HUES64 (cell line): ENCODE results near the gene APBB3. TPM values are rescaled to one million over a fixed set of nuclear protein-coding genes. Genes with fewer than 3 reads are reported as not detected.
A peak's percentile ranks its signal among the peaks of the same experiment; 100 is the strongest.
"Not testable (repeated sequence)": the region's sequence is repeated elsewhere in the genome, so short reads cannot be mapped to it uniquely, and the experiment has no call there.

Experiments used
- H3K27ac ChIP-seq: 2 replicates; pipeline ENCODE4 v1.7.0; 2013; ENCODE audit warnings: low read depth, low read length, inconsistent platforms
- H3K27me3 ChIP-seq: 2 replicates; pipeline ENCODE4 v1.6.1; 2013; ENCODE audit warnings: mild to moderate bottlenecking, low read length; ENCODE audit not compliant: insufficient read depth
- H3K36me3 ChIP-seq: 2 replicates; pipeline ENCODE4 v1.6.1; 2013; ENCODE audit warnings: mild to moderate bottlenecking, low read length; ENCODE audit not compliant: insufficient read depth
- H3K4me1 ChIP-seq: 2 replicates; pipeline ENCODE4 v1.6.1; 2013; ENCODE audit warnings: mild to moderate bottlenecking, low read length, moderate library complexity; ENCODE audit not compliant: insufficient read depth
- H3K4me3 ChIP-seq: 2 replicates; pipeline ENCODE4 v1.5.1; 2013; ENCODE audit warnings: mild to moderate bottlenecking, low read length, moderate library complexity
- H3K9ac ChIP-seq: 2 replicates; pipeline ENCODE4 v1.6.1; 2013; ENCODE audit warnings: mild to moderate bottlenecking, low read depth, low read length
- H3K9me3 ChIP-seq: 2 replicates; pipeline ENCODE4 v1.6.1; 2013; ENCODE audit warnings: low read depth, low read length; ENCODE audit not compliant: insufficient read depth
- WGBS: fragments of 150-250, 120-280 bp; methylation state at CpG from one replicate; pipeline ENCODE4 v1.1.7; 2013; ENCODE audit warnings: missing lambda C conversion rate; 5-methylcytosine and 5-hydroxymethylcytosine counted together
- polyA plus RNA-seq, 2 experiments: library from polyadenylated mRNA; stranded (reverse); fragments of 50-300 nt; gene quantifications; one replicate each; pipeline ENCODE4 v1.2.3, GENCODE V29; 2013

Gene APBB3
- 8.3 TPM for polyA plus RNA-seq (2013, experiment 1 of 2)
- 7.0 TPM for polyA plus RNA-seq (2013, experiment 2 of 2)

GRCh38 chr5:140564196-140565023 is at the start of gene APBB3, which contains the start of gene SLC35A4:
Gene APBB3, minus strand, starts transcription at chr5:140564598. Its CDS starts 353 bp downstream, at chr5:140564245.
Gene SLC35A4, plus strand, starts transcription at chr5:140564828. Its CDS starts 2,342 bp downstream, at chr5:140567170.
- under 1% methylated on average over 74 of the region's 74 CpGs for WGBS
- Histone ChIP-seq H3K36me3 (peaks cover 24% of the 10 kb centered on the region), H3K9me3 (no peaks in the 10 kb centered on the region), H3K27me3 (no peaks in the 10 kb centered on the region), H3K27ac (peak within 1 kb of the TSS; percentile 81), H3K4me1 (peaks cover 5% of the 10 kb centered on the region; the same call in 1 of the 2 replicates), H3K9ac (peak within 1 kb of the TSS; percentile 79), H3K4me3 (peak within 1 kb of the TSS; percentile 93)

- H3K9ac ChIP-seq = no peak overlapping the region
Measured at GRCh38 chr5:140611020-140611521, 46.7 kb upstream of the APBB3 start.

GRCh38 chr5:140609126-140609525 is 44.7 kb upstream of the APBB3 start:
- H3K36me3 ChIP-seq = no peaks in the 10 kb centered on the region
- H3K27me3 ChIP-seq = peaks cover 3% of the 10 kb centered on the region; the same call in 1 of the 2 replicates
- H3K4me3 ChIP-seq = no peak overlapping the region
- no peak overlapping the region for H3K9ac ChIP-seq
- H3K27ac ChIP-seq = no peak overlapping the region
- WGBS = 84% methylated on average over 4 of the region's 4 CpGs
- H3K9me3 ChIP-seq = peaks cover 11% of the 10 kb centered on the region; the same call in 1 of the 2 replicates
- no peaks in the 10 kb centered on the region for H3K4me1 ChIP-seq

More at GRCh38 chr5:140611020-140611521, 46.7 kb upstream of the APBB3 start:
- Histone ChIP-seq H3K4me1 (no peaks in the 10 kb centered on the region), H3K36me3 (no peaks in the 10 kb centered on the region), H3K27ac (no peak overlapping the region; the same call in 1 of the 2 replicates), H3K9me3 (peaks cover 11% of the 10 kb centered on the region; the same call in 1 of the 2 replicates), H3K4me3 (no peak overlapping the region), H3K27me3 (peaks cover 3% of the 10 kb centered on the region; the same call in 1 of the 2 replicates)
- whole genome bisulfite sequencing = 78% methylated on average over 2 of the region's 2 CpGs

GRCh38 chr5:140608722-140609121 is 44.3 kb upstream of the APBB3 start:
- Histone ChIP-seq H3K9ac (no peak overlapping the region), H3K27ac (no peak overlapping the region), H3K27me3 (peaks cover 3% of the 10 kb centered on the region; the same call in 1 of the 2 replicates), H3K36me3 (no peaks in the 10 kb centered on the region), H3K4me1 (no peaks in the 10 kb centered on the region), H3K9me3 (peaks cover 11% of the 10 kb centered on the region; the same call in 1 of the 2 replicates), H3K4me3 (no peak overlapping the region)

DNA sequence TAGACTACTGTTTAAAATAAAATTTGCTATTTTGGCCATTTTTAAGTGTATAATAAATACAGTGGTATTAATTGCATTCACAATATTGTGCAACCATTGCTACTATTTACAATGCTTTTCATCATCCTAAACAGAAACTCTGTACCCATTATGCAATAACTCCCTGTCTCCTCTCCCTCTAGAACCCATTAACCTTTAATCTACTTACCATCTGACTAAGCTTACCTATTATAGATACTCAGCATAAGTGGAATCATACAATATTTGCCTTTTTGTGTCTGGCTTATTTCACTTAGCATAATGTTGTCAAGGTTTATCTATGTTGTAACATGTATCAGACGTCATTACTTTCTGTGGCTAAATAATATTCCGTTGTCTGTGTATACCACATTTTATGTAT is 42.6 kb upstream of the APBB3 start:
- H3K4me1 ChIP-seq = no peaks in the 10 kb centered on the region
- H3K27me3 ChIP-seq = peaks cover 3% of the 10 kb centered on the region; the same call in 1 of the 2 replicates
- no CpG with 5 or more reads among the region's 2 CpGs for whole genome bisulfite sequencing
- H3K9ac ChIP-seq = no peak overlapping the region
- H3K4me3 ChIP-seq = no peak overlapping the region
- H3K27ac ChIP-seq = no peak overlapping the region
- H3K36me3 ChIP-seq = no peaks in the 10 kb centered on the region
- peaks cover 11% of the 10 kb centered on the region; the same call in 1 of the 2 replicates for H3K9me3 ChIP-seq

DNA sequence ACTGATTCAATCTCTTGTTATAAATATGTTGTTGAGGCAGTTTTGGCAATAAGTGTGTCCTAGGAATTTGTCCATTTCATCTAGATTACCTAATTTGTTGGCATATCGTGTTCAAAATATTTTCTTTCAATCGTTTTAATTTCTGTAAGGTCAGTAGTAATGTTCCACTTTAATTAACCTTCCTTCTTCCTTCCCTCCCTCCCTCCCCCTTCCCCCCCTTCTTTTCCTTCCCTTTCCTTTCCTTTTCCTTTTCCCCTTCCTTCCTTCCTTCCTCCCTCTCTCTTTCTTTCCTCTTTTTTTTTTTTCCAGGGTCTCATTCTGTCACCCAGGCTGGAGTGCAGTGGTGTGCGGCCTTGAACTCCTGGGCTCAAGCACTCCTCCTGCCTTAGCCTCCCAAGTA is 41.5 kb upstream of the APBB3 start:
- no peak overlapping the region for H3K9ac ChIP-seq
- no peak overlapping the region for H3K4me3 ChIP-seq
- H3K27me3 ChIP-seq = peaks cover 3% of the 10 kb centered on the region; the same call in 1 of the 2 replicates
- peaks cover 6% of the 10 kb centered on the region; the same call in 1 of the 2 replicates for H3K9me3 ChIP-seq
- 95% methylated on average over 3 of the region's 3 CpGs for WGBS
- H3K27ac ChIP-seq = no peak overlapping the region
- no peaks in the 10 kb centered on the region for H3K36me3 ChIP-seq
- no peaks in the 10 kb centered on the region for H3K4me1 ChIP-seq

- Histone ChIP-seq H3K36me3 (no peaks in the 10 kb centered on the region), H3K9ac (no peak overlapping the region), H3K27me3 (peaks cover 2% of the 10 kb centered on the region), H3K4me3 (no peak overlapping the region), H3K9me3 (no peaks in the 10 kb centered on the region), H3K27ac (no peak overlapping the region), H3K4me1 (no peaks in the 10 kb centered on the region)
- 100% methylated on average over 2 of the region's 2 CpGs for WGBS
Measured at GRCh38 chr5:140603734-140604133, 39.3 kb upstream of the APBB3 start.

DNA sequence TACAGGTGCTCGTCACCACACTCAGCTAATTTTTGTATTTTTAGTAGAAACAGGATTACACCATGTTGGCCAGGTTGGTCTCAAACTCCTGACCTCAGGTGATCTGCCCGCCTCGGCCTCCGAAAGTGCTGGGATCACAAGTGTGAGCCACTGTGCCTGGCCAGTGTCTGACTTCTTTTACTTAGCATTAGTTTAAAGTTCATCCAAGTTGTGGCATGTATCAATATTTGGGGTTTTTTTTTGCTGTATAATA is 39.0 kb upstream of the APBB3 start:
- H3K9me3 ChIP-seq, H3K27ac ChIP-seq, H3K9ac ChIP-seq, H3K36me3 ChIP-seq, H3K4me1 ChIP-seq, H3K4me3 ChIP-seq, H3K27me3 ChIP-seq: not testable (repeated sequence)
- WGBS = 90% methylated on average over 4 of the region's 4 CpGs

GRCh38 chr5:140602147-140602546 is 37.7 kb upstream of the APBB3 start:
- WGBS = 77% methylated on average over 2 of the region's 4 CpGs
- Histone ChIP-seq H3K4me3 (no peak overlapping the region), H3K4me1 (no peaks in the 10 kb centered on the region), H3K27ac (no peak overlapping the region), H3K9me3 (no peaks in the 10 kb centered on the region), H3K27me3 (no peaks in the 10 kb centered on the region; the same call in 1 of the 2 replicates), H3K36me3 (no peaks in the 10 kb centered on the region), H3K9ac (no peak overlapping the region)

GRCh38 chr5:140600096-140600495 is 35.7 kb upstream of the APBB3 start:
- no peaks in the 10 kb centered on the region for H3K4me1 ChIP-seq
- no peak overlapping the region for H3K9ac ChIP-seq
- H3K27me3 ChIP-seq = no peaks in the 10 kb centered on the region; the same call in 1 of the 2 replicates
- no peak overlapping the region for H3K4me3 ChIP-seq
- no peaks in the 10 kb centered on the region for H3K9me3 ChIP-seq
- no peaks in the 10 kb centered on the region for H3K36me3 ChIP-seq
- no peak overlapping the region for H3K27ac ChIP-seq

- no peaks in the 10 kb centered on the region; the same call in 1 of the 2 replicates for H3K27me3 ChIP-seq
- 88% methylated on average over 2 of the region's 2 CpGs for WGBS
- no peak overlapping the region for H3K9ac ChIP-seq
- no peak overlapping the region for H3K27ac ChIP-seq
- H3K9me3 ChIP-seq = no peaks in the 10 kb centered on the region
- H3K36me3 ChIP-seq = no peaks in the 10 kb centered on the region
- H3K4me3 ChIP-seq = no peak overlapping the region
- no peaks in the 10 kb centered on the region for H3K4me1 ChIP-seq
Measured at GRCh38 chr5:140598836-140599235, 34.4 kb upstream of the APBB3 start.
